Islet of Langerhans (tissue), 1 donor: ENCODE results near the gene MAPK13.
"Not testable (repeated sequence)": the region's sequence is repeated elsewhere in the genome, so short reads cannot be mapped to it uniquely, and the experiment has no call there.

Experiments
- FAIRE-seq: peaks from one replicate; lab custom pipeline; 2011; peaks lifted over from hg19 to GRCh38; lab: Jason Lieb, UNC

The MAPK13 gene

GRCh38 chr6:36115412-36115811, 14.9 kb upstream of the MAPK13 start:
- no peak for FAIRE-seq

GRCh38 chr6:36116066-36116864, 14.0 kb upstream of the MAPK13 start:
- no peak for FAIRE-seq

- FAIRE-seq: no peak
These were observed 13.4 kb upstream of the MAPK13 start for GRCh38 chr6:36116943-36117342.

- no peak for FAIRE-seq
These were observed 12.4 kb upstream of the MAPK13 start for GRCh38 chr6:36117658-36118549.

GRCh38 chr6:36118550-36119107, 11.7 kb upstream of the MAPK13 start:
- no peak for FAIRE-seq

- no peak for FAIRE-seq
These were observed 11.1 kb upstream of the MAPK13 start for GRCh38 chr6:36119209-36119608.

- FAIRE-seq: no peak
These were observed 10.3 kb upstream of the MAPK13 start for GRCh38 chr6:36120018-36120417.

GRCh38 chr6:36120539-36120938, 9.8 kb upstream of the MAPK13 start:
- no peak for FAIRE-seq

GRCh38 chr6:36120979-36121786, 9.1 kb upstream of the MAPK13 start:
- FAIRE-seq: no peak

- FAIRE-seq: no peak
These were observed 8.4 kb upstream of the MAPK13 start for GRCh38 chr6:36121787-36122494.

GRCh38 chr6:36122495-36123269, 7.6 kb upstream of the MAPK13 start:
- FAIRE-seq: no peak

GRCh38 chr6:36123270-36124139, 6.8 kb upstream of the MAPK13 start:
- no peak for FAIRE-seq

GRCh38 chr6:36124346-36124745, 6.0 kb upstream of the MAPK13 start:
- FAIRE-seq: not testable (repeated sequence)

GRCh38 chr6:36124881-36125280, 5.4 kb upstream of the MAPK13 start:
- FAIRE-seq: no peak

GRCh38 chr6:36125575-36125974, 4.7 kb upstream of the MAPK13 start:
- FAIRE-seq: no peak

GRCh38 chr6:36126121-36126520, 4.2 kb upstream of the MAPK13 start:
- FAIRE-seq: no peak

GRCh38 chr6:36126553-36127458, 3.5 kb upstream of the MAPK13 start:
- no peak for FAIRE-seq

GRCh38 chr6:36127462-36128016, 2.8 kb upstream of the MAPK13 start:
- FAIRE-seq: no peak
